HG02870 (cell line): Measurements from ENCODE around the gene TRPM3.
A peak's percentile ranks its signal among the peaks of the same experiment; 100 is the strongest.

ENCODE experiments used
- ATAC-seq: cut with Tn5 transposase; IDR thresholded peaks from one replicate; pipeline ENCODE4 v1.9.1; 2021; ENCODE audit warnings: mild to moderate bottlenecking, moderate library complexity; ENCODE audit not compliant: unreplicated experiment

The TRPM3 gene

GRCh38 chr9:70625078-70625477, 496.3 kb downstream of the TRPM3 start:
- no peak for ATAC-seq

- no peak for ATAC-seq
These were observed 502.6 kb downstream of the TRPM3 start for GRCh38 chr9:70618784-70619183.

- no peak for ATAC-seq
These were observed 504.2 kb downstream of the TRPM3 start for GRCh38 chr9:70617033-70617828.

- ATAC-seq: no peak
These were observed 505.0 kb downstream of the TRPM3 start for GRCh38 chr9:70616228-70616990.

GRCh38 chr9:70615464-70616138, 505.8 kb downstream of the TRPM3 start:
- ATAC-seq: no peak

- ATAC-seq: no peak
These were observed 506.5 kb downstream of the TRPM3 start for GRCh38 chr9:70614786-70615463.

- no peak for ATAC-seq
These were observed 508.2 kb downstream of the TRPM3 start for GRCh38 chr9:70613024-70613768.

- ATAC-seq: no peak
These were observed 511.2 kb downstream of the TRPM3 start for GRCh38 chr9:70610287-70610644.

GRCh38 chr9:70609542-70610286, 511.7 kb downstream of the TRPM3 start:
- ATAC-seq: no peak

- ATAC-seq: no peak
These were observed 512.4 kb downstream of the TRPM3 start for GRCh38 chr9:70609011-70609410.

GRCh38 chr9:70607926-70608325, 513.5 kb downstream of the TRPM3 start:
- ATAC-seq: no peak

GRCh38 chr9:70607329-70607728, 514.1 kb downstream of the TRPM3 start:
- no peak for ATAC-seq

GRCh38 chr9:70603020-70603411, 518.4 kb downstream of the TRPM3 start:
- ATAC-seq: peak; percentile 60

GRCh38 chr9:70602321-70603019, 519.0 kb downstream of the TRPM3 start:
- ATAC-seq: peak; percentile 78

- no peak for ATAC-seq
These were observed 520.1 kb downstream of the TRPM3 start for GRCh38 chr9:70601000-70601951.

GRCh38 chr9:70600506-70600905, 520.9 kb downstream of the TRPM3 start:
- no peak for ATAC-seq

GRCh38 chr9:70597886-70598285, 523.5 kb downstream of the TRPM3 start:
- ATAC-seq: no peak

- no peak for ATAC-seq
These were observed 526.2 kb downstream of the TRPM3 start for GRCh38 chr9:70595211-70595610.
